H1 (cell line): ENCODE data around the gene MIF4GD. TPM values are rescaled to one million over a fixed set of nuclear protein-coding genes. Genes with fewer than 3 reads are reported as not detected.

Experiments used
- CTCF ChIA-PET: fragments of 300-600 bp; sonication (Branson Sonifier 250); formaldehyde crosslinking; loops from one replicate; lab custom pipeline; 2021; ENCODE audit not compliant: partially characterized antibody; lab: Charles Lee
- POLR2A ChIA-PET: fragments of 300-600 bp; sonication (Branson Sonifier 250); formaldehyde crosslinking; loops from one replicate; lab custom pipeline; 2021; ENCODE audit warnings: inconsistent platforms; ENCODE audit not compliant: partially characterized antibody; lab: Charles Lee
- DNase-seq, 2 experiments: peaks; one replicate each; pipeline versions ENCODE4 v3.0.0 to v3.0.0-alpha.2; 2010 to 2022; ENCODE audit warnings: low spot score in 2 of 2, low read depth in 1 of 2, mixed read lengths in 1 of 2
- FAIRE-seq: peaks from 2 replicates; lab custom pipeline; 2011; peaks lifted over from hg19 to GRCh38; lab: Jason Lieb, UNC
- H2AFZ ChIP-seq: 2 replicates; pipeline ENCODE4 v1.8.1; 2012; ENCODE audit warnings: low read length, inconsistent platforms
- H2AK5ac ChIP-seq: 2 replicates; pipeline ENCODE4 v1.6.1; 2013; ENCODE audit warnings: low read depth, low read length
- H2BK120ac ChIP-seq: replicated peaks from 2 replicates; pipeline ENCODE3; 2013; ENCODE audit warnings: low read depth, low read length, inconsistent platforms
- H2BK12ac ChIP-seq: 2 replicates; pipeline ENCODE4 v1.6.1; 2013; ENCODE audit warnings: low read depth, low read length
- H2BK15ac ChIP-seq: 2 replicates; pipeline ENCODE4 v1.6.1; 2013; ENCODE audit warnings: low read length
- H2BK20ac ChIP-seq: 2 replicates; pipeline ENCODE4 v1.6.1; 2013; ENCODE audit warnings: low read length
- H2BK5ac ChIP-seq: 2 replicates; pipeline ENCODE4 v1.6.1; 2013; ENCODE audit warnings: low read depth, low read length
- H3K14ac ChIP-seq: 2 replicates; pipeline ENCODE4 v1.6.1; 2013; ENCODE audit warnings: inconsistent platforms; ENCODE audit not compliant: insufficient read length
- H3K18ac ChIP-seq: 2 replicates; pipeline ENCODE4 v1.6.1; 2013; ENCODE audit warnings: low read length; ENCODE audit errors: extremely low read depth
- H3K23ac ChIP-seq: 2 replicates; pipeline ENCODE4 v1.6.1; 2013; ENCODE audit warnings: inconsistent platforms; ENCODE audit not compliant: insufficient read length
- H3K23me2 ChIP-seq: 2 replicates; pipeline ENCODE4 v1.6.1; 2013; ENCODE audit warnings: low read depth, low read length
- H3K27ac ChIP-seq: 2 replicates; pipeline ENCODE4 v1.6.1; 2011; ENCODE audit warnings: low read depth, low read length, inconsistent platforms
- H3K27me3 ChIP-seq, 4 experiments: replicated peaks in 1 of 4; 1 replicate in 1 of 4; 2 replicates in 3 of 4; pipeline versions ENCODE4 v1.6.1 to v1.8.1; 2011 to 2013; ENCODE audit warnings: low read length in 3 of 4, mild to moderate bottlenecking in 3 of 4, inconsistent platforms in 2 of 4, mixed read lengths in 2 of 4, moderate library complexity in 1 of 4; ENCODE audit not compliant: control insufficient read depth in 3 of 4, insufficient read depth in 3 of 4; ENCODE audit errors: extremely low read depth in 1 of 4
- H3K36me3 ChIP-seq, 4 experiments: 2 replicates each; pipeline versions ENCODE4 v1.6.1 to v1.8.1; 2011 to 2013; ENCODE audit warnings: mild to moderate bottlenecking in 4 of 4, low read length in 3 of 4, moderate library complexity in 2 of 4, control low read depth in 1 of 4, inconsistent platforms in 1 of 4; ENCODE audit not compliant: insufficient read depth in 4 of 4, control insufficient read depth in 2 of 4
- H3K4ac ChIP-seq: replicated peaks from 2 replicates; pipeline ENCODE3; 2013; ENCODE audit warnings: low read length, low read depth, mixed read lengths, inconsistent platforms; ENCODE audit not compliant: insufficient read length
- H3K4me1 ChIP-seq, 4 experiments: replicated peaks in 1 of 4; 1 replicate in 1 of 4; 2 replicates in 3 of 4; pipeline versions ENCODE4 v1.6.1 to v1.8.1; 2011 to 2013; ENCODE audit warnings: low read length in 3 of 4, inconsistent platforms in 2 of 4, mixed read lengths in 1 of 4; ENCODE audit not compliant: insufficient read depth in 4 of 4, control insufficient read depth in 3 of 4
- H3K4me2 ChIP-seq, 2 experiments: 2 replicates each; pipeline versions ENCODE4 v1.6.1 to v1.8.1; 2011 to 2013; ENCODE audit warnings: low read depth in 2 of 2, low read length in 2 of 2, control low read depth in 1 of 2, inconsistent platforms in 1 of 2, mild to moderate bottlenecking in 1 of 2; ENCODE audit not compliant: insufficient read depth in 1 of 2
- H3K4me3 ChIP-seq, 4 experiments: fragments of 200-600, 300-600 bp in 1 of 4; sonication (generic), shearing (Covaris generic), sonication (Bioruptor Twin) in 1 of 4; 2 replicates each; pipeline versions ENCODE4 v1.5.1 to v1.8.1; 2011 to 2016; ENCODE audit warnings: low read length in 4 of 4, low read depth in 3 of 4, control low read depth in 2 of 4, inconsistent platforms in 2 of 4, mild to moderate bottlenecking in 2 of 4, mixed read lengths in 1 of 4, moderate library complexity in 1 of 4; ENCODE audit not compliant: insufficient read depth in 2 of 4; ENCODE audit errors: extremely low read depth in 1 of 4
- H3K56ac ChIP-seq: replicated peaks from 2 replicates; pipeline ENCODE3; 2013; ENCODE audit warnings: low read depth, mild to moderate bottlenecking, mixed read lengths, low read length, inconsistent platforms; ENCODE audit not compliant: insufficient read length
- H3K79me1 ChIP-seq: 2 replicates; pipeline ENCODE4 v1.6.1; 2013; ENCODE audit warnings: low read depth, low read length, control low read depth
- H3K79me2 ChIP-seq, 2 experiments: 2 replicates each; pipeline versions ENCODE4 v1.6.1 to v1.8.1; 2012 to 2013; ENCODE audit warnings: low read length in 2 of 2, mild to moderate bottlenecking in 2 of 2, inconsistent platforms in 1 of 2; ENCODE audit not compliant: insufficient read depth in 2 of 2, control insufficient read depth in 1 of 2
- H3K9ac ChIP-seq, 4 experiments: replicated peaks in 1 of 4; 1 replicate in 1 of 4; 2 replicates in 3 of 4; pipeline versions ENCODE4 v1.6.1 to v1.8.1; 2011 to 2013; ENCODE audit warnings: low read depth in 3 of 4, low read length in 3 of 4, control low read depth in 2 of 4, mild to moderate bottlenecking in 2 of 4, moderate library complexity in 2 of 4, inconsistent platforms in 1 of 4; ENCODE audit errors: extremely low read depth in 1 of 4
- H3K9me3 ChIP-seq, 2 experiments: 2 replicates each; pipeline versions ENCODE4 v1.6.1 to v1.8.1; 2012 to 2013; ENCODE audit warnings: mild to moderate bottlenecking in 2 of 2, moderate library complexity in 2 of 2, control low read depth in 1 of 2, inconsistent platforms in 1 of 2, low read depth in 1 of 2, low read length in 1 of 2, mixed read lengths in 1 of 2; ENCODE audit not compliant: insufficient read depth in 2 of 2
- H4K20me1 ChIP-seq, 2 experiments: replicated peaks in 1 of 2; 2 replicates each; pipeline versions ENCODE3 to v1.8.1; 2011 to 2013; ENCODE audit warnings: inconsistent platforms in 2 of 2, low read length in 2 of 2, mild to moderate bottlenecking in 1 of 2; ENCODE audit not compliant: insufficient read depth in 2 of 2, control insufficient read depth in 1 of 2
- H4K5ac ChIP-seq: 2 replicates; pipeline ENCODE4 v1.6.1; 2013; ENCODE audit warnings: low read length, low read depth, mixed read lengths, inconsistent platforms; ENCODE audit not compliant: insufficient read length
- H4K8ac ChIP-seq: 2 replicates; pipeline ENCODE4 v1.8.0; 2013; ENCODE audit warnings: mild to moderate bottlenecking, moderate library complexity, low read length, inconsistent platforms; ENCODE audit not compliant: insufficient read depth; ENCODE audit errors: extremely low read depth
- H4K91ac ChIP-seq: replicated peaks from 2 replicates; pipeline ENCODE3; 2013; ENCODE audit warnings: low read length, mixed read lengths, inconsistent platforms; ENCODE audit not compliant: insufficient read length
- BCL11A ChIP-seq, 2 experiments: IDR thresholded peaks; one replicate each; pipeline ENCODE4 v1.6.1; 2011; ENCODE audit warnings: low read depth in 2 of 2, low read length in 2 of 2, mild to moderate bottlenecking in 2 of 2
- BRCA1 ChIP-seq: IDR thresholded peaks from 2 replicates; pipeline ENCODE4 v1.6.1; 2012; ENCODE audit warnings: low read depth, low read length, improper control_type of control experiment
- CBX5 ChIP-seq: fragments of 300-800, 300-1000 bp; sonication (generic); IDR thresholded peaks from 2 replicates; pipeline ENCODE4 v1.7.1; 2016; ENCODE audit warnings: antibody characterized with exemption, low read length, low read depth
- JUND ChIP-seq: IDR thresholded peaks from 2 replicates; pipeline ENCODE4 v1.6.1; 2011; ENCODE audit warnings: mild to moderate bottlenecking, improper control_type of control experiment, low read length
- POU5F1 ChIP-seq: IDR thresholded peaks from 2 replicates; pipeline ENCODE4 v1.6.1; 2011; ENCODE audit warnings: low read depth, mild to moderate bottlenecking, low read length, moderate library complexity
- RAD21 ChIP-seq, 2 experiments: IDR thresholded peaks in 1 of 2; conservative IDR thresholded peaks in 1 of 2; 2 replicates each; pipeline ENCODE4 v1.6.1; 2011; ENCODE audit warnings: low read depth in 2 of 2, low read length in 2 of 2, improper control_type of control experiment in 1 of 2, inconsistent platforms in 1 of 2, mild to moderate bottlenecking in 1 of 2, moderate library complexity in 1 of 2
- RFX5 ChIP-seq: IDR thresholded peaks from 2 replicates; pipeline ENCODE4 v1.6.1; 2011; ENCODE audit warnings: low read depth, low read length, improper control_type of control experiment, borderline replicate concordance
- RXRA ChIP-seq: IDR thresholded peaks from 2 replicates; pipeline ENCODE4 v1.6.1; 2011; ENCODE audit warnings: low read depth, mild to moderate bottlenecking, low read length, moderate library complexity; ENCODE audit not compliant: insufficient read depth
- SRF ChIP-seq: IDR thresholded peaks from 2 replicates; pipeline ENCODE4 v1.6.1; 2011; ENCODE audit warnings: mild to moderate bottlenecking, low read depth, low read length, moderate library complexity
- TAF7 ChIP-seq: optimal IDR thresholded peaks from 2 replicates; pipeline ENCODE3; 2011; ENCODE audit warnings: low read depth, mild to moderate bottlenecking, inconsistent platforms, low read length, moderate library complexity, borderline replicate concordance
- WGBS, 2 experiments: shearing (Covaris generic) in 1 of 2; methylation state at CpG; one replicate each; pipeline versions ENCODE4 v1.1.6 to v1.1.7; 2013 to 2015; ENCODE audit warnings: low lambda C conversion rate in 2 of 2, mixed read lengths in 2 of 2, inconsistent platforms in 1 of 2, low coverage in 1 of 2, missing lambda C conversion rate in 1 of 2; ENCODE audit not compliant: insufficient replicate concordance in 2 of 2, insufficient coverage in 1 of 2, insufficient read length in 1 of 2; ENCODE audit errors: extremely low coverage in 1 of 2, missing lambda C conversion rate in 1 of 2; 5-methylcytosine and 5-hydroxymethylcytosine counted together
- polyA plus RNA-seq, 7 experiments: library from polyadenylated mRNA; depleted of rRNA in 3 of 7; stranded (reverse) in 5 of 7; unstranded in 2 of 7; fragments of >200 nt in 5 of 7; fragments of 200-250 nt in 2 of 7; gene quantifications; 1 replicate in 5 of 7; 2 replicates in 1 of 7; 4 replicates in 1 of 7; pipeline versions ENCODE4 v1.2.1 to v1.2.3, GENCODE V29; 2011 to 2013; ENCODE audit warnings: missing spikeins in 2 of 7, mixed read lengths in 2 of 7
- total RNA-seq: library from RNA; stranded (reverse); fragmentation: NEBNext Ultra II Directional; extraction: Animal tissue kit (Norgen Biotek cat#: 25700); gene quantifications from 2 replicates; pipeline ENCODE4 v1.2.1, GENCODE V29; 2021

The MIF4GD gene
- total and polyA plus RNA-seq, 2 of the 8 experiments (the other 6 are each of a cell fraction or from before 2014, with no cell fraction given) = 16.1 to 51.1 TPM

DNA sequence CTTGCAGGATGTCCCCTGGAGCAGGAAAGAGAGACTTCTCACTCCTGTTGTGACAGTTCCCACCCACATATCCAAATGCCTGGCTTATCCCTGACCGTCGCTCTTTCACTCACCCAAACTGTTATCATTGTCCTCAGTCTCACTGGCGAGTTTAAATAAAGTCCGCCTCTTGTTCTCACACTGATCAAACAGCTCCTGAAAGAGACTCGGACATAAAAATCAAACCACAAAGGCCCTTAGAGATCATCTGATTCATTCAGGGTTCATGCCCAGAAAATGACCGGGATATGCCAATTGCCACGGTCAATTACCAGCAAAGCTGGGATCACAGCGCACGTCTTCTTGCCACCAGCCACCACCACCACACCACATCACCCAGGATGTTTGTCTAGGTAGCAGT, 29.5 kb downstream of the MIF4GD start:
- Histone ChIP-seq H2AFZ (no peak overlapping the region), H3K4me1 (peaks cover 0 to 4% (median 0%) of the 10 kb centered on the region in 4 experiments; a peak in 3 of 7 replicates)
- no peak for FAIRE-seq
- TF ChIP-seq RAD21 (IDR thresholded peaks at IDR 0.05 in 1 of 2, conservative IDR thresholded peaks at IDR 0.05 in 1 of 2; ENCODE audit: low read depth in 2 of 2, low read length in 2 of 2) (no peak), BRCA1 (no peak), BCL11A (IDR thresholded peaks at IDR 0.05; ENCODE audit: low read depth in 2 of 2, low read length in 2 of 2) (no peak), RXRA (no peak), SRF (no peak), POU5F1 (no peak), TAF7 (no peak), RFX5 (no peak), CBX5 (no peak), JUND (no peak)
- TF ChIP-seq, all 59 proteins: peak for 0
- no peak overlapping the region for H2BK15ac ChIP-seq
- H2BK12ac ChIP-seq = no peak overlapping the region
- no peaks in the 10 kb centered on the region for H3K9me3 ChIP-seq
- H3K23me2 ChIP-seq = no peaks in the 10 kb centered on the region
- no peak overlapping the region for H3K4me3 ChIP-seq
- H3K4ac ChIP-seq = no peak overlapping the region
- no peak for DNase-seq
- no peak overlapping the region for H3K14ac ChIP-seq
- 98% methylated on average over 9 of the region's 9 CpGs; no CpG with 5 or more reads in 1 of the 2 experiments for WGBS, 2 experiments
- H2BK5ac ChIP-seq = no peak overlapping the region
- H3K27ac ChIP-seq = peak overlapping the region; percentile 37; the same call in 1 of the 2 replicates
- no peak overlapping the region for H4K91ac ChIP-seq
- CTCF ChIA-PET = interaction anchor here (0.6 to 16.5 kb wide), 28 partner anchors 8 to 187 kb away, joined by 3 to 369 read pairs (median 7); partner anchors contain the start of genes GGA3, GRB2, MIF4GD and MRPS7
- no peak overlapping the region for H3K18ac ChIP-seq
- H4K8ac ChIP-seq = no peak overlapping the region
- no peak overlapping the region for H3K9ac ChIP-seq
- H2AK5ac ChIP-seq = no peak overlapping the region
- H2BK20ac ChIP-seq = no peak overlapping the region
- no peaks in the 10 kb centered on the region for H3K27me3 ChIP-seq
- peaks cover 14 to 29% of the 10 kb centered on the region in 2 experiments for H4K20me1 ChIP-seq
- H4K5ac ChIP-seq = no peak overlapping the region
- POLR2A ChIA-PET = interaction anchor here (0.6 to 6.3 kb wide), 6 partner anchors 10 to 29 kb away, joined by 4 to 53 read pairs (median 6); partner anchors contain the start of genes GGA3, MIF4GD and MRPS7
- no peak overlapping the region for H3K4me2 ChIP-seq
- H2BK120ac ChIP-seq = no peak overlapping the region
- H3K23ac ChIP-seq = no peak overlapping the region
- peaks cover 27 to 72% (median 60%) of the 10 kb centered on the region in 4 experiments for H3K36me3 ChIP-seq
- H3K56ac ChIP-seq = no peak overlapping the region
- H3K79me1 ChIP-seq = no peaks in the 10 kb centered on the region
- H3K79me2 ChIP-seq = no peaks in the 10 kb centered on the region
